ENCODE results near the gene KRTAP10-1. TPM values are rescaled to one million over a fixed set of nuclear protein-coding genes. Genes with fewer than 3 reads are reported as not detected.
A peak's percentile ranks its signal among the peaks of the same experiment; 100 is the strongest.

The KRTAP10-1 gene
- total RNA-seq, 4 donors from 2014 or later = not detected

DNA sequence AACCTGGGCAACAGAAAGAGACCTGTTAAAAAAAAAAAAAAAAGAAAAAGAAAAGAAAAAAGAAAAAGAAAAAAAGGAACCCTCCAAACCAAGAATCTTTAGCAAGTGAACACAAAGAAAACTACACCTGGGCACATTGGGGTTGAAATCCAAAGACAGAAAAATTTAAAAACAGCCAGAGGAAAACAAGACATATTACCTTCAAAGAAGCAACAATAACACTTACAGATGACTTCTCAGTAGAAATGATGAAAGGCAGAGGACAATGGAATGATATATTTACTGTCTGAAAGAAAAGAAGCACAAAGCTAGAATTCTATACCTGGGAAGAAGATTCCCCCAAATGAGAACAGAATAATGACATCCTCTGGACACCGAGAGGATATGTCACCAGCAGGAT lies 2.7 kb upstream of the KRTAP10-1 start:
- no peak for DNase-seq (ENCODE audit: extremely low spot score)
- 84% methylated on average over 1 of the region's 1 CpG for WGBS
- no peak for TF ChIP-seq POLR2A (IDR thresholded peaks at IDR 0.05; ENCODE audit: low read depth)
- TF ChIP-seq POLR2AphosphoS5 (IDR thresholded peaks at IDR 0.05) = no peak
- TF ChIP-seq, protein P1, sequence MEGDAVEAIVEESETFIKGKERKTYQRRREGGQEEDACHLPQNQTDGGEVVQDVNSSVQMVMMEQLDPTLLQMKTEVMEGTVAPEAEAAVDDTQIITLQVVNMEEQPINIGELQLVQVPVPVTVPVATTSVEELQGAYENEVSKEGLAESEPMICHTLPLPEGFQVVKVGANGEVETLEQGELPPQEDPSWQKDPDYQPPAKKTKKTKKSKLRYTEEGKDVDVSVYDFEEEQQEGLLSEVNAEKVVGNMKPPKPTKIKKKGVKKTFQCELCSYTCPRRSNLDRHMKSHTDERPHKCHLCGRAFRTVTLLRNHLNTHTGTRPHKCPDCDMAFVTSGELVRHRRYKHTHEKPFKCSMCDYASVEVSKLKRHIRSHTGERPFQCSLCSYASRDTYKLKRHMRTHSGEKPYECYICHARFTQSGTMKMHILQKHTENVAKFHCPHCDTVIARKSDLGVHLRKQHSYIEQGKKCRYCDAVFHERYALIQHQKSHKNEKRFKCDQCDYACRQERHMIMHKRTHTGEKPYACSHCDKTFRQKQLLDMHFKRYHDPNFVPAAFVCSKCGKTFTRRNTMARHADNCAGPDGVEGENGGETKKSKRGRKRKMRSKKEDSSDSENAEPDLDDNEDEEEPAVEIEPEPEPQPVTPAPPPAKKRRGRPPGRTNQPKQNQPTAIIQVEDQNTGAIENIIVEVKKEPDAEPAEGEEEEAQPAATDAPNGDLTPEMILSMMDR (IDR thresholded peaks at IDR 0.05) = no peak
- TF ChIP-seq EP300 (IDR thresholded peaks at IDR 0.05) = no peak
- no peak overlapping the region for H3K4me3 ChIP-seq
- peaks cover 0 to 21% (median 0%) of the 10 kb centered on the region in 4 donors for H3K27me3 ChIP-seq
- no peak overlapping the region for H3K27ac ChIP-seq (replicated peaks in 1 of 4)
- H3K4me1 ChIP-seq = no peaks in the 10 kb centered on the region
- intact Hi-C loops (cut with DNase I) = no loop called here
- peaks cover 0 to 27% (median 8%) of the 10 kb centered on the region in 4 donors for H3K9me3 ChIP-seq
- no peaks in the 10 kb centered on the region for H3K36me3 ChIP-seq

DNA sequence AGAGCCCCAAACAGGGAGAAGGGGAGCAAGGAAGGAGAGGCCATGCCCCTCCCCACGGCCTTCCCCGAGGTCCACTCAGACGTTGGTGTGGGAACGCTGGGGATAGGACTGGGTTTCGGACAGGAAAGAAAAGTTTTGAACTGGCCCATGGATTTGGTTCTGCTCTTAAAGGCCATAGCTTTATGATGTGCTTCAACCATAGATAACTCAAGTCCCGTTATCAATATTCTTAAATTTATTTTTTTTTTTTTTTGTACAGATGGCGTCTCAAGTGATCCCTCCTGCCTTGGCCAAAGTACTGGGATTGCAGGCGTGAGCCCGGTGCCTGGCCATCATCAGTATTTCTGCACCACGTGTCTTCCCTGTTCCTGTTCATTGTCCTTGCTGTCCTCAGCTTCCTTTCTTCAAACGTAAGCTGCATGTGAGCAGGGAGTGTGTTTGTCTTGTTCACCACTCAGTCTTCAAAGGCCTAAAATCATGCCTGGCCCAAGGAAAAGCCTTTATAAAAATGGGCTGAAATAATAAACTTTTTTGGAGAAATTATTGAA lies 820 bp upstream of the KRTAP10-1 start:
- no peak for TF ChIP-seq POLR2AphosphoS5 (IDR thresholded peaks at IDR 0.05)
- H3K36me3 ChIP-seq = no peaks in the 10 kb centered on the region
- no peak overlapping the region for H3K4me3 ChIP-seq
- intact Hi-C loops (cut with DNase I) = no loop called here
- H3K9me3 ChIP-seq = peaks cover 0 to 18% (median 4%) of the 10 kb centered on the region in 4 donors
- no peak overlapping the region for H3K27ac ChIP-seq (replicated peaks in 1 of 4)
- H3K27me3 ChIP-seq = peaks cover 0 to 19% (median 0%) of the 10 kb centered on the region in 4 donors
- no peak for DNase-seq (ENCODE audit: extremely low spot score)
- WGBS = 84% methylated on average over 11 of the region's 11 CpGs
- H3K4me1 ChIP-seq = no peaks in the 10 kb centered on the region

DNA sequence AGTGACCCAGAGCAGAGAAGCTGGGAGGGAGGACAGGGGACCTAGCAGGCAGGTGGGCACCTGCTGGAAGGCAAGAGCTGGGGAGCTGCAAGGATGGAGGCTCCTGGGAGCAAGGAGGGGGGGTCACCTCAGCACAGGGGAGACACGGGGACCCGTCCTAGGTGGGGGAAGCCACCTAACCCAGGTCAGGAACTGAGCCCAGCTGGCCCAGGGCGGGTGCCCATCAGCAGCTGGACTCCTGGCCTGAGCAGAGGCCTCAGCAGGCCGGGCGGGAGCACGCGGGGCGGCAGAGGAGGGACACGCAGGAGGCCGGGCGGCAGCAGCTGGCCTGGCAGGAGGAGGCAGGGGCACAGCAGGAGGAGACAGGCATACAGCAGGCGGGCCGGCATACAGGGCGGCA lies 949 bp downstream of the KRTAP10-1 start:
- no peaks in the 10 kb centered on the region for H3K4me1 ChIP-seq
- H3K9me3 ChIP-seq = peaks cover 0 to 18% (median 4%) of the 10 kb centered on the region in 4 donors
- 83% methylated on average over 8 of the region's 14 CpGs for WGBS
- H3K36me3 ChIP-seq = no peaks in the 10 kb centered on the region
- H3K27me3 ChIP-seq = peaks cover 0 to 19% (median 0%) of the 10 kb centered on the region in 4 donors
- TF ChIP-seq POLR2A (IDR thresholded peaks at IDR 0.05; ENCODE audit: low read depth) (no peak), EP300 (IDR thresholded peaks at IDR 0.05) (no peak), POLR2AphosphoS5 (IDR thresholded peaks at IDR 0.05) (no peak)
- TF ChIP-seq, protein P1 (IDR thresholded peaks at IDR 0.05) = no peak
- H3K4me3 ChIP-seq = no peak overlapping the region
- intact Hi-C loops (cut with DNase I) = no loop called here
- no peak overlapping the region for H3K27ac ChIP-seq (replicated peaks in 1 of 4)
- peak; percentile 75 for DNase-seq (ENCODE audit: extremely low spot score)

DNA sequence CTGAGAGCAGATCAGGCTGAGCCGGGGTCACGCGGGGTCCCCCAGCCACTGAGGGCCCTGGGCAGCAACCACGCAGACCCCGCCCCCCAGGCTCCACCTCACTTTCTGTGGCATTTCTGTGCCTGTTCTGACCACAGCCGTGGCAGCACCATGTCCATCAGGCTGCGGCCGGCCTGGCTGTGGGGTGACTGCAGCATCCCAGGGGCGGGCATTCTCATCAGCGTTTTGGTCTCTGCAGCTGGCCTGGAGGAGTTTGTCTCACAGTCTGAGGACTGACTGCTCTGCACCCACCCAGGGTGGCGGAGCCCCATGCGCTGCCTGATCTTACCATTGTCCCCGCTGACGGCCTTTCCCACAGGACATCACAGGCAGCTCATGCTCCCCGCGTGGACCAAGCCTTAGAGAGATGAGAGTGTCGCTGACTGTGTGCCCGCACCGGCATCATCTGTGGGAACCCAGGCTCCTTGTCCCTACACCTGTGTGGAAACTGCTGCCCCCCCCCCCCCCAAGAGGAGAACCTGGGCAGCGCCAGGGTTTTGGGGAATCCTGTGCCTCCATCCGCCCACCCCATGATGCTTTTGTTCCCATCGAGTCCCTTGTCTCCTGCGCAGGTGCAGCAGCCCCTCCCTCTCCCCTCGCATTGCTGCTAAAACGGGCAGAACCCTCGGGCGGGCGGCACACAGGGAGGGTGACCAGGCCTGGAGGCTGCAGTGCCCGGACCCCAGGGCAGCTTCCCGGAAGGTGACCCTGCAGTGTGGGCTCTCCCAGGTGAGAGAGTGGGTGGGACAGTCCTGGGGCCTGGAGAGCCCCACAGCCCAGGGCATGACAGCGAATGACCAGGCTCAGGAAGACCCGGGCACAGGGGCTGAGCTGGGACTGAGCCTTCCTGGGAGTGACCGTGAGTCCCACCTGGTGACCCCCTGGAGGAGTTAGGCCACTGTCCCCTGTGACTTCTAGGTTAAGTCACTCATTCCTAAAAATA lies 1.8 kb downstream of the KRTAP10-1 start:
- no peak overlapping the region for H3K4me3 ChIP-seq
- no peak overlapping the region for H3K27ac ChIP-seq (replicated peaks in 1 of 4)
- peaks cover 0 to 26% (median 0%) of the 10 kb centered on the region in 4 donors for H3K27me3 ChIP-seq
- peaks cover 0 to 15% (median 4%) of the 10 kb centered on the region in 4 donors for H3K9me3 ChIP-seq
- intact Hi-C loops (cut with DNase I) = no loop called here
- peak; percentile 64 for DNase-seq (ENCODE audit: extremely low spot score)
- TF ChIP-seq POLR2AphosphoS5 (IDR thresholded peaks at IDR 0.05) (no peak), POLR2A (IDR thresholded peaks at IDR 0.05; ENCODE audit: low read depth) (no peak), EP300 (IDR thresholded peaks at IDR 0.05) (no peak)
- TF ChIP-seq, protein P1 (IDR thresholded peaks at IDR 0.05) = no peak
- H3K36me3 ChIP-seq = no peaks in the 10 kb centered on the region
- H3K4me1 ChIP-seq = no peaks in the 10 kb centered on the region
- 97% methylated on average over 19 of the region's 33 CpGs for WGBS

DNA sequence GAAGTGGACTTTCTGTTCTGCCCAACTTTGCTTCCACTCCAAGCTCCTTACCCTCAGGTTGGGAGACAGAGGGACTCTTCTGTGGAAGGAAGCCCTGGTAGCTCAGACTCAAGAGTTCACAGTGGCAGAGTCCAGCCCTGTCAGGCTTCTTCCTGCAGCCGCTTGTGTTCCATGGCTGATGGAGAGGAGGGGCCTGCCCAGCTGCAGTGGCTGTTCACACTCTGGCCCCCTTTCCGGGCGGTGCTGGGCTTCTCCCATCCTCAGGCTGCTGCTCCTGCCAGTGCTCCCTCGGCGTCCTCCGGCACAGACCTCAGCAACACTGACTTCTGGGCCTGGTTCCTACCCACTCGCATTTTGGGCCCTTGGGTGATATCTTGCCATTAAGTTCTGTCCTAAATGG lies 4.0 kb downstream of the KRTAP10-1 start:
- WGBS = 66% methylated on average over 7 of the region's 7 CpGs
- intact Hi-C loops (cut with DNase I) = no loop called here
- Histone ChIP-seq H3K36me3 (no peaks in the 10 kb centered on the region), H3K27ac (replicated peaks in 1 of 4) (no peak overlapping the region), H3K4me3 (no peak overlapping the region), H3K4me1 (no peaks in the 10 kb centered on the region), H3K9me3 (no peaks in the 10 kb centered on the region), H3K27me3 (peaks cover 0 to 41% (median 0%) of the 10 kb centered on the region in 4 donors)
- TF ChIP-seq POLR2AphosphoS5 (IDR thresholded peaks at IDR 0.05) (no peak), POLR2A (IDR thresholded peaks at IDR 0.05; ENCODE audit: low read depth) (no peak), EP300 (IDR thresholded peaks at IDR 0.05) (no peak)
- TF ChIP-seq, protein P1 (IDR thresholded peaks at IDR 0.05) = no peak
- DNase-seq (ENCODE audit: extremely low spot score) = no peak
